Metanephros (tissue), 2 donors: ENCODE results near the gene DLX4. TPM values are rescaled to one million over a fixed set of nuclear protein-coding genes. Genes with fewer than 3 reads are reported as not detected.

Experiments
- small RNA-seq: library from RNA; depleted of rRNA; stranded (forward); fragments of <200 nt; gene quantifications from one replicate; pipeline ENCODE3, GENCODE V24; 2014; ENCODE audit warnings: low replicate concordance
- total RNA-seq: library from RNA; depleted of rRNA; stranded (reverse); fragments of >200 nt; gene quantifications from one replicate; pipeline ENCODE4 v1.2.3, GENCODE V29; 2014

Gene DLX4, protein sequence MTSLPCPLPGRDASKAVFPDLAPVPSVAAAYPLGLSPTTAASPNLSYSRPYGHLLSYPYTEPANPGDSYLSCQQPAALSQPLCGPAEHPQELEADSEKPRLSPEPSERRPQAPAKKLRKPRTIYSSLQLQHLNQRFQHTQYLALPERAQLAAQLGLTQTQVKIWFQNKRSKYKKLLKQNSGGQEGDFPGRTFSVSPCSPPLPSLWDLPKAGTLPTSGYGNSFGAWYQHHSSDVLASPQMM
- not detected for total RNA-seq

GRCh38 chr17:49969134-49969759, at the start of gene DLX4:
Gene DLX4, plus strand, starts transcription at chr17:49969190. Its CDS starts 279 bp downstream, at chr17:49969469.

DNA sequence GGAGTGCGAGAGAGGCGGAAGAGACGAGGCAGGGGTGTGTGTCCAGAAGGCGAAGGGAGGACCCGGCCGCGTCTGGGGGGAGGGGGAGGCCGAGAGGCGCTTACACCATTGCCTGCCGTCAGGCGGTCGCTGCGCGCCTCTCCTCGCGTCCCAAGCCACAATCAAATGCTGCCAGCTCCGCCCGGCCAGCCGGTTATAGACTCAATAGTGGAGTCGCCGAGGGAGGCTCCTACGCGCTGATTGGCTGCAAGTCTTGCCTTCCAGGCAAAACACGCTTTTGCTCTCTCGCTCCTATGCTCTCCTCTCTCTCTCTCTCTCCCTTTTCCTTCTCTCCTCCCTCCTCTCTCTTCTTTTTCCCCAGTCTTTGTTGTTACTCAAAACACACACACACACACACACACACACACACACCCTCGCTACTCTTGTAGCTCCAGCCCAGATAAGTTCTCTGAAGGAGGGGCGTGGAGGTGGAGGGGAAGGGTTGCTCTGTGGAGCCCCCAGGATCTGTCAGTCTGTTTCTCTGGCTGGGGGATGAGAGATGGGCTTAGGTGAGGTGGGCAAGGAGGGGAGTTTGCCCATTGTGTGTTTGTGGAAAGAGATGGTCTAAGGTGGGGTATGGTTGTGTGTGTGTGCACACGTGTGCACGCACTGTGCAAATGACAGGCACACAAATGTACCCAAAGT, 26.2 kb downstream of the DLX4 start, which contains the start of gene DLX3:
Gene DLX3, minus strand, starts transcription at position 170 of the 684 bp plus-strand sequence. CDS start 226 bp downstream, outside the sequence.

Small RNA genes within 50 kb of the gene (small RNA-seq; reads per million reads assigned to genes)
- not detected for gene RNU6-1313P

Other genes with a start within 250 kb of the DLX4 start
- gene FAM117A, start 205.1 kb upstream of the DLX4 start, total RNA-seq: 10.3 TPM
- 55.0 TPM for gene KAT7, start 180.5 kb upstream of the DLX4 start, total RNA-seq
- not detected for gene TAC4, start 121.1 kb upstream of the DLX4 start, total RNA-seq
- gene DLX3, start 26.0 kb downstream of the DLX4 start, total RNA-seq: 0.41 TPM
- 92.5 TPM for gene ITGA3, start 86.9 kb downstream of the DLX4 start, total RNA-seq
- gene PDK2, start 126.2 kb downstream of the DLX4 start, total RNA-seq: 76.7 TPM
- gene SAMD14, start 161.0 kb downstream of the DLX4 start, total RNA-seq: 7.1 TPM
- 27.6 TPM for gene PPP1R9B, start 181.5 kb downstream of the DLX4 start, total RNA-seq
- gene SGCA, start 196.8 kb downstream of the DLX4 start, total RNA-seq: 58.7 TPM
- gene COL1A1, start 232.4 kb downstream of the DLX4 start, total RNA-seq: 1,442 TPM